ENCODE measurements around the gene ITGA2B. TPM values are rescaled to one million over a fixed set of nuclear protein-coding genes. Genes with fewer than 3 reads are reported as not detected.
"Not testable (repeated sequence)": the region's sequence is repeated elsewhere in the genome, so short reads cannot be mapped to it uniquely, and the experiment has no call there.

ITGA2B gene
- total RNA-seq, 1 donor from 2014 or later = 1.2 TPM

DNA sequence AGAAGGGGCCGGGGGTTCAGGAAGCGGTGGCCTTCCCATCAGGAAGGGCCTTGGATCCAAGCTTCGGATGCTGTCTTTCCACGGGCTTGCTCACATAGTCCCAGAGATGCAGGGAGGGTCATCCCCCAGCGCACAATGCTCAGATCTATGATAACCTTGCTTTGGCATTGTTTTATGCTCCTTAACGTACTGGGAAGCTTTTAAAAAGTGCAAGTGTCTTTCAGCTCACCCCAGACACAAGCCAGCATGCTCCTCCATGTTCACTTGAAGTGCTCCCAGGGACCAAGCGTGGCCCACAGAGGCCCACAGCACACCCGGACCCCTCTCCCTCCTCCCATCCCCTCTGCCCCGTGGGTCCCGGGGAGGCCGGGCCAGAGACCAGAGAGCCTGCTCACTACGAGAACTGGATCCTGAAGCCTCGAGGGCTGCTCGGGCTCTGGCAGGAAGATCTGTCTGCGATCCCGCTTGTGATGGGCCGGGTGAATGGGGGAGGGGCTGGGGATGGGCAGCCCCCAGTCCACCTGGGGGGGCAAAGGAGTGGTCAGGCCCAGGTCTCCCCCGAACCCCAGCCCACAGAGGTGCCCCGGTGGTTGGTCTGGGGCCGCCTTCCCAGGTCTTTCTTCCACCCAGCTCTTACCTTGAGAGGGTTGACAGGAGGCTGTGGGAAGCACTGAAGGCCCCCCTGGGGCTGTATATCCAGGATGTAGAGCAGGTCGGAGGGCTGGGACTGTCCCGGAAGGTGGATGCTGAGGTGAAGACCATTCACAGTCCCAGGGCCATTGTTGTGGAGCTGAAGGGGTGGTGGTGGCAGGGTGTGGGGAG, 14.0 kb downstream of the ITGA2B start:
- Mint-ChIP-seq H3K9me3 (ENCODE audit: low read depth) (no peaks in the 10 kb centered on the region), H3K4me3 (ENCODE audit: low read depth) (no peak overlapping the region), H3K4me1 (ENCODE audit: low read depth) (peaks cover 2% of the 10 kb centered on the region), H3K36me3 (ENCODE audit: insufficient read depth) (no peaks in the 10 kb centered on the region), H3K27me3 (peaks cover 4% of the 10 kb centered on the region), H3K27ac (no peak overlapping the region)
- TF ChIP-seq, protein P1, sequence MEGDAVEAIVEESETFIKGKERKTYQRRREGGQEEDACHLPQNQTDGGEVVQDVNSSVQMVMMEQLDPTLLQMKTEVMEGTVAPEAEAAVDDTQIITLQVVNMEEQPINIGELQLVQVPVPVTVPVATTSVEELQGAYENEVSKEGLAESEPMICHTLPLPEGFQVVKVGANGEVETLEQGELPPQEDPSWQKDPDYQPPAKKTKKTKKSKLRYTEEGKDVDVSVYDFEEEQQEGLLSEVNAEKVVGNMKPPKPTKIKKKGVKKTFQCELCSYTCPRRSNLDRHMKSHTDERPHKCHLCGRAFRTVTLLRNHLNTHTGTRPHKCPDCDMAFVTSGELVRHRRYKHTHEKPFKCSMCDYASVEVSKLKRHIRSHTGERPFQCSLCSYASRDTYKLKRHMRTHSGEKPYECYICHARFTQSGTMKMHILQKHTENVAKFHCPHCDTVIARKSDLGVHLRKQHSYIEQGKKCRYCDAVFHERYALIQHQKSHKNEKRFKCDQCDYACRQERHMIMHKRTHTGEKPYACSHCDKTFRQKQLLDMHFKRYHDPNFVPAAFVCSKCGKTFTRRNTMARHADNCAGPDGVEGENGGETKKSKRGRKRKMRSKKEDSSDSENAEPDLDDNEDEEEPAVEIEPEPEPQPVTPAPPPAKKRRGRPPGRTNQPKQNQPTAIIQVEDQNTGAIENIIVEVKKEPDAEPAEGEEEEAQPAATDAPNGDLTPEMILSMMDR (IDR thresholded peaks at IDR 0.05; ENCODE audit: unreplicated experiment) = no peak
- DNase-seq (ENCODE audit: low spot score, unreplicated experiment) = no peak

DNA sequence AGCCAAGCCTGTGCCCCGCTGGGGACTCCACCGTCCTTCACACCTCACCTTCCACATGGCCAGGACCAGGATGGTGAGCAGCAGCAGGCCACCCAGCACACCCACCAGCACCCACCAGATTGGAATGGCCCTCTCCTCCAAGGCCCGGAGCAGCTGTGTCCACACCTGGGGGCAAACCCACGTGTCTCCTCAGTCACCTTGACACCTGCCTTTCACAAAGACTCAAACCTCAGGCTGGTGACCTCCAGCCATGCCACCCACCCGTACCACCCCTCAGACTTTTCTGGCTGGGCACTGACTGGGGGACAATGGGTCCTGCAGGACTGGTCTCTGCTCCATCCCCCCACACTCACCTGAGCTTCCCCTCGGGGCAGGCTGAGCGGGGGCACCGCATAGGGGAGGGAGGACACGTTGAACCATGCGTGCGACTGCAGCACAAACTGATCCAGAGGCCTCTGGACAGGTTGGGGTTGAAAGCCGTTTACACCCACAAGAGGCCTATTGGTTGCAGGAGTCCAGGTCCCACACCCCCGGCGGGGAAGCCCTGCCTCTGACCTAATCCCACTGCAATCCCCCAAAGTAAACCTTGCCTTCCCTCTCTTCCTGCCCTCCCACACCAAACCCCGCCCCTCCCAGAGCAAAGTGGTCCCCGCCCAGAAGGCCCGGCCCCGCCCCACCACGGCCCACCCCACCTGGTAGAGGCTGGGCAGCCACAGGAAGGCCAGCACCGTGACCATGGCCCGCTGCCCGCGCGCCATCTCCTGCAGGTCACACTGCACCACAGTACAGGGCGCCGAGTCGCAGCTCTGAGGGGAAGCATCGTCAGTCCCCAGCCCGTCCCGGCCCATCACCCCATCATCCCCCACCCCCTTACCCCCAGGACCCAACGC, 14.9 kb downstream of the ITGA2B start:
- Mint-ChIP-seq H3K4me3 (ENCODE audit: low read depth) (no peak overlapping the region), H3K27ac (peak overlapping the region; percentile 33), H3K36me3 (ENCODE audit: insufficient read depth) (no peaks in the 10 kb centered on the region)

DNA sequence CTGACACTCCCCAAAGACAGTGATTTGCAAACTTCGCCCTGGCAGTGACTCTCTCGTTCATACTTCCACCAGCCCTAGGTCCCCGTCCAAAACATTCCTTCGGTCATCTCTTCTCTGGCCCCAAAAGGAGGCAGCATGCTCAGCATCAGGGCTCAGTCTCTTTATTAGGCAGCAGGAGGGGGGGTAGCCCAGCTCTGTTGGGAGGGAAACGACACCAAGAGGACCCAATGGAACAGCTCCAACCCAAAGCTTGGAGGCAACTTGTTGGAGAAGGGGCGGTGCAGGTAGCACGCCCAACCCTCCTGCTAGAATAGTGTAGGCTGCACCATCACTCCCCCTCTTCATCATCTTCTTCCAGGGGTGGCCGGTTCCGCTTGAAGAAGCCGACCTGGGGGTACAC, 17.4 kb downstream of the ITGA2B start:
- peaks cover 2% of the 10 kb centered on the region for H3K4me1 Mint-ChIP-seq (ENCODE audit: low read depth)
- H3K36me3 Mint-ChIP-seq (ENCODE audit: insufficient read depth) = no peaks in the 10 kb centered on the region
- TF ChIP-seq, protein P1 (IDR thresholded peaks at IDR 0.05; ENCODE audit: unreplicated experiment) = no peak
- no peak for DNase-seq (ENCODE audit: low spot score, unreplicated experiment)
- H3K27ac Mint-ChIP-seq = no peak overlapping the region
- H3K4me3 Mint-ChIP-seq (ENCODE audit: low read depth) = no peak overlapping the region
- H3K9me3 Mint-ChIP-seq (ENCODE audit: low read depth) = peaks cover 3% of the 10 kb centered on the region
- peaks cover 12% of the 10 kb centered on the region for H3K27me3 Mint-ChIP-seq

More for the DNA sequence above, 14.9 kb downstream of the ITGA2B start:
- Mint-ChIP-seq H3K27me3 (peaks cover 4% of the 10 kb centered on the region), H3K9me3 (ENCODE audit: low read depth) (no peaks in the 10 kb centered on the region), H3K4me1 (ENCODE audit: low read depth) (peaks cover 2% of the 10 kb centered on the region)
- DNase-seq (ENCODE audit: low spot score, unreplicated experiment) = no peak
- TF ChIP-seq, protein P1 (IDR thresholded peaks at IDR 0.05; ENCODE audit: unreplicated experiment) = no peak

DNA sequence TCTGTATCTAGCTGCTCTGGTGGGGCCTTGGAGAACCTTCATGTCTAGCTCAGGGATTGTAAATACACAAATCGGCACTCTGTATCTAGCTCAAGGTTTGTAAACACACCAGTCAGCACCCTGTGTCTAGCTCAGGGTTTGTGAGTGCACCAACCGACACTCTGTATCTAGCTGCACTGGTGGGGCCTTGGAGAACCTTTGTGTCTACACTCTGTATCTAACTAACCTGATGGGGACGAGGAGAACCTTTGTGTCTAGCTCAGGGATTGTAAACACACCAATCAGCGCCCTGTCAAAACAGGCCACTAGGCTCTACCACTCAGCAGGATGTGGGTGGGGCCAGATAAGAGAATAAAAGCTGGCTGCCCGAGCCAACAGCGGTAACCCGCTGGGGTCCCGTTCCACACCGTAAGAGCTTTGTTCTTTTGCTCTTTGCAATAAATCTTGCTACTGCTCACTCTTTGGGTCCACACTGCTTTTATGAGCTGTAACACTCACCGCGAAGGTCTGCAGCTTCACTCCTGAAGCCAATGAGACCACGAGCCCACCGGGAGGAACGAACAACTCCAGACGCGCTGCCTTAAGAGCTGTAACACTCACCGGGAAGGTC, 19.9 kb downstream of the ITGA2B start:
- not testable (repeated sequence) for H3K4me1 Mint-ChIP-seq (ENCODE audit: low read depth); H3K4me3 Mint-ChIP-seq (ENCODE audit: low read depth); H3K9me3 Mint-ChIP-seq (ENCODE audit: low read depth); DNase-seq (ENCODE audit: low spot score, unreplicated experiment); H3K36me3 Mint-ChIP-seq (ENCODE audit: insufficient read depth)
- peaks cover 29% of the 10 kb centered on the region for H3K27me3 Mint-ChIP-seq
- H3K27ac Mint-ChIP-seq = peak overlapping the region; percentile 27

DNA sequence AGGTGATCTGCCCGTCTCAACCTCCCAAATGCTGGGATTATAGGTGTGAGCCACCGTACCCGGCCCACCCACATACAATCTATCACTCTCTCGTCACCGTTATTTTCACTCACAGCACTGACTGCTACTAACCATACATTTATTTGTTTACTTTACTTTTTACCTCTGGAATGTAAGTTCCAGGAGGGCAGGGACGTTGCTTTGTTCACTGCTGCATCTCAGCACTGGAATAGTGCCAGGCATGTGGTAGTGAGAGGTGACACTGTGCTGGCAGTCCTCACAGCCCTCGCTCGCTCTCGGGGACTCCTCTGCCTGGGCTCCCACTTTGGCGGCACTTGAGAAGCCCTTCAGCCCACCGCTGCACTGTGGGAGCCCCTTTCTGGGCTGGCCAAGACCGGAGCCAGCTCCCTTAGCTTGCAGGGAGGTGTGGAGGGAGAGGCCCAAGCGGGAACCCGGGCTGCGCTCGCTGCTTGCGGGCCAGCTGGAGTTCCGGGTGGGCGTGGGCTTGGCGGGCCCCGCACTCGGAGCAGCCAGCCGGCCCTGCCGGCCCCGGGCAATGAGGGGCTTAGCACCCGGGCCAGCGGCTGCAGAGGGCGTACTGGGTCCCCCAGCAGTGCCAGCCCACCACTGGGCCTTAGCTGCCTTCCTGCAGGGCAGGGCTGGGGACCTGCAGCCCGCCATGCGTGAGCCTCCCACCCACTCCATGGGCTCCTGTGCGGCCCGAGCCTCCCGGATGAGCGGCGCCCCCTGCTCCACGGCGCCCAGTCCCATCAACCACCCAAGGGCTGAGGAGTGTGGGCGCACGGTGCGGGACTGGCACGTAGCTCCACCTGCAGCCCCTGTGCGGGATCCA, 20.8 kb downstream of the ITGA2B start:
- H3K27ac Mint-ChIP-seq; H3K9me3 Mint-ChIP-seq (ENCODE audit: low read depth); DNase-seq (ENCODE audit: low spot score, unreplicated experiment); H3K36me3 Mint-ChIP-seq (ENCODE audit: insufficient read depth); H3K4me1 Mint-ChIP-seq (ENCODE audit: low read depth); H3K4me3 Mint-ChIP-seq (ENCODE audit: low read depth): not testable (repeated sequence)
- peaks cover 29% of the 10 kb centered on the region for H3K27me3 Mint-ChIP-seq

All from progenitor cell of endocrine pancreas (in vitro differentiated cells).